GM12878 (cell line): ENCODE measurements around the gene RBBP9. TPM values are rescaled to one million over a fixed set of nuclear protein-coding genes. Genes with fewer than 3 reads are reported as not detected.
"Not testable (repeated sequence)": the region's sequence is repeated elsewhere in the genome, so short reads cannot be mapped to it uniquely, and the experiment has no call there.

Experiments used
- ATAC-seq: fragments of 200-7000 bp; cut with Tn5 transposase; 3 replicates; pipeline ENCODE4 v1.9.1; 2020; ENCODE audit warnings: mild to moderate bottlenecking, moderate library complexity
- BruUV-seq: library from RNA; stranded (reverse); fragments of 400-500 nt; replicated peaks from 2 replicates; lab custom pipeline; 2021; lab: Mats Ljungman, UMichigan
- CTCF ChIA-PET: fragments of 300-600 bp; sonication (Branson Sonifier 250); formaldehyde crosslinking; extraction: SDS; loops from one replicate; lab custom pipeline; 2021; ENCODE audit warnings: inconsistent platforms; lab: Yijun Ruan, JAX
- POLR2A ChIA-PET: fragments of 350-600 bp; formaldehyde crosslinking; extraction: SDS; loops from one replicate; lab custom pipeline; 2021; ENCODE audit warnings: inconsistent platforms; lab: Charles Lee
- RAD21 ChIA-PET: fragments of 300-600 bp; sonication (Branson Sonifier 250); formaldehyde crosslinking; loops from one replicate; lab custom pipeline; 2023; ENCODE audit warnings: antibody characterized with exemption; ENCODE audit not compliant: unreplicated experiment; lab: Charles Lee
- SMC1A ChIA-PET: fragments of 300-600 bp; sonication (Branson Sonifier 250); formaldehyde crosslinking; loops from one replicate; lab custom pipeline; 2023; ENCODE audit not compliant: unreplicated experiment, uncharacterized antibody; lab: Charles Lee
- DNase-seq: peaks from one replicate; pipeline ENCODE4 v3.0.0-alpha.2; 2011; ENCODE audit warnings: low read depth, low spot score
- FAIRE-seq: peaks from 3 replicates; lab custom pipeline; 2011; peaks lifted over from hg19 to GRCh38; lab: Jason Lieb, UNC
- H2AFZ ChIP-seq: 2 replicates; pipeline ENCODE4 v1.6.0; 2011; ENCODE audit warnings: low read depth, low read length, control low read depth; ENCODE audit not compliant: control insufficient read depth
- H3K27ac ChIP-seq: 2 replicates; pipeline ENCODE4 v1.5.1; 2011; ENCODE audit warnings: control low read depth; ENCODE audit not compliant: control insufficient read depth, insufficient read depth
- H3K27me3 ChIP-seq, 2 experiments: replicated peaks in 1 of 2; 2 replicates each; pipeline versions ENCODE4 v1.6.0 to v1.6.1; 2011; ENCODE audit warnings: low read length in 1 of 2; ENCODE audit not compliant: control insufficient read depth in 2 of 2, insufficient read depth in 2 of 2
- H3K36me3 ChIP-seq, 2 experiments: 2 replicates each; pipeline ENCODE4 v1.5.1; 2011; ENCODE audit warnings: low read length in 1 of 2; ENCODE audit not compliant: control insufficient read depth in 2 of 2, insufficient read depth in 2 of 2
- H3K4me1 ChIP-seq: 2 replicates; pipeline ENCODE4 v1.6.1; 2011; ENCODE audit warnings: mild to moderate bottlenecking, low read length, moderate library complexity, mixed read lengths; ENCODE audit not compliant: control insufficient read depth, insufficient read depth
- H3K4me2 ChIP-seq: 2 replicates; pipeline ENCODE4 v1.6.0; 2011; ENCODE audit warnings: control low read depth; ENCODE audit not compliant: control insufficient read depth, insufficient read depth
- H3K4me3 ChIP-seq: fragments of 200-600 bp; sonication (generic); 2 replicates; pipeline ENCODE4 v1.5.1; 2016
- H3K79me2 ChIP-seq: 2 replicates; pipeline ENCODE4 v1.6.0; 2011; ENCODE audit warnings: low read length; ENCODE audit not compliant: control insufficient read depth, insufficient read depth
- H3K9ac ChIP-seq: 2 replicates; pipeline ENCODE4 v1.8.0; 2011; ENCODE audit warnings: low read length, control low read depth, mixed read lengths; ENCODE audit not compliant: control insufficient read depth, insufficient read depth
- H3K9me3 ChIP-seq: replicated peaks from 3 replicates; pipeline ENCODE4 v1.5.1; 2011; ENCODE audit warnings: mild to moderate bottlenecking, low read length; ENCODE audit not compliant: control insufficient read depth, insufficient read depth
- H4K20me1 ChIP-seq: 2 replicates; pipeline ENCODE4 v1.6.0; 2011; ENCODE audit not compliant: control insufficient read depth, insufficient read depth
- BHLHE40 ChIP-seq, 2 experiments: fragments of 450-650 bp in 1 of 2; IDR thresholded peaks; 2 replicates each; pipeline ENCODE4 v1.6.1; 2011 to 2017; ENCODE audit warnings: low read depth in 2 of 2, borderline replicate concordance in 1 of 2, improper control_type of control experiment in 1 of 2, low read length in 1 of 2, mild to moderate bottlenecking in 1 of 2
- CHD2 ChIP-seq: IDR thresholded peaks from 2 replicates; pipeline ENCODE4 v1.6.1; 2011; ENCODE audit warnings: low read depth, low read length, improper control_type of control experiment, borderline replicate concordance
- CHD4 ChIP-seq: fragments of 200-600 bp; sonication (generic); IDR thresholded peaks from 2 replicates; pipeline ENCODE4 v1.6.1; 2016; ENCODE audit warnings: mild to moderate bottlenecking
- ETV6 ChIP-seq, 2 experiments: fragments of 450-650 bp in 1 of 2; IDR thresholded peaks in 1 of 2; conservative IDR thresholded peaks in 1 of 2; 2 replicates each; pipeline ENCODE4 v1.6.1; 2014; ENCODE audit warnings: antibody characterized with exemption in 1 of 2, borderline replicate concordance in 1 of 2, low read depth in 1 of 2, mild to moderate bottlenecking in 1 of 2, moderate library complexity in 1 of 2
- PAX8 ChIP-seq: fragments of 450-650 bp; IDR thresholded peaks from 2 replicates; pipeline ENCODE4 v1.6.1; 2017; ENCODE audit warnings: mild to moderate bottlenecking, moderate library complexity
- PML ChIP-seq: IDR thresholded peaks from 2 replicates; pipeline ENCODE4 v1.6.1; 2012; ENCODE audit warnings: low read length, inconsistent platforms
- SIN3A ChIP-seq: IDR thresholded peaks from 2 replicates; pipeline ENCODE4 v1.6.1; 2012; ENCODE audit warnings: low read depth, low read length, improper control_type of control experiment
- SMARCA5 ChIP-seq: fragments of 450-650 bp; IDR thresholded peaks from 2 replicates; pipeline ENCODE4 v1.6.1; 2017; ENCODE audit warnings: mild to moderate bottlenecking
- TBL1XR1 ChIP-seq: IDR thresholded peaks from 2 replicates; pipeline ENCODE4 v1.6.1; 2012; ENCODE audit warnings: low read depth, low read length, improper control_type of control experiment
- ZSCAN29 ChIP-seq: fragments of 450-650 bp; IDR thresholded peaks from 2 replicates; pipeline ENCODE4 v1.6.1; 2017; ENCODE audit warnings: mild to moderate bottlenecking, moderate library complexity
- WGBS: methylation state at CpG from one replicate; pipeline ENCODE4 v1.1.6; 2016; ENCODE audit warnings: low lambda C conversion rate; ENCODE audit not compliant: insufficient replicate concordance, insufficient coverage; ENCODE audit errors: missing lambda C conversion rate; 5-methylcytosine and 5-hydroxymethylcytosine counted together
- in situ Hi-C: fragments of 300-500 bp; cut with MboI; formaldehyde crosslinking; loops from 9 replicates; pipeline ENCODE4 v1.14.3; 2018; ENCODE audit warnings: mixed read lengths
- intact Hi-C: fragments of 100-400 bp; cut with micrococcal nuclease; formaldehyde crosslinking; loops from one replicate; pipeline ENCODE4 v1.14.2; 2022; ENCODE audit not compliant: unreplicated experiment
- polyA plus RNA-seq, 11 experiments: library from polyadenylated mRNA; depleted of rRNA in 4 of 11; unstranded in 6 of 11; stranded (reverse) in 5 of 11; fragments of >200 nt; fragmentation: Nextera tagmentation in 4 of 11; fragmentation: Illumina TruSeq in 1 of 11; extraction: Ambion mirVana in 4 of 11; extraction: Trizol in 1 of 11; gene quantifications; 1 replicate in 1 of 11; 2 replicates in 10 of 11; pipeline versions ENCODE4 v1.2.1 to v1.2.3, GENCODE V29; 2011 to 2016; ENCODE audit warnings: inconsistent platforms in 2 of 11, missing spikeins in 2 of 11, low read depth in 1 of 11
- total RNA-seq, 4 experiments: library from RNA; depleted of rRNA in 3 of 4; stranded (reverse); fragments of >200 nt in 3 of 4; fragmentation: Illumina TruSeq in 1 of 4; extraction: Trizol in 1 of 4; gene quantifications; 2 replicates each; pipeline versions ENCODE4 v1.2.1 to v1.2.3, GENCODE V29; 2013 to 2021
- TF ChIP-seq, protein P1 (sequence below), 3 experiments: IDR thresholded peaks in 2 of 3; conservative IDR thresholded peaks in 1 of 3; 2 replicates each; pipeline ENCODE4 v1.5.1; 2011; ENCODE audit warnings: low read depth in 3 of 3, low read length in 3 of 3, mild to moderate bottlenecking in 3 of 3, control low read depth in 2 of 3, moderate library complexity in 2 of 3, inconsistent platforms in 1 of 3, mixed read lengths in 1 of 3; ENCODE audit not compliant: control insufficient read depth in 2 of 3, insufficient read depth in 1 of 3; ENCODE audit errors: extremely low read depth in 1 of 3

The RBBP9 gene
- total and polyA plus RNA-seq, 10 of the 15 experiments (the other 5 are each of a cell fraction or from before 2014, with no cell fraction given), result 7.1 to 34.1 (median 16.0) TPM

DNA sequence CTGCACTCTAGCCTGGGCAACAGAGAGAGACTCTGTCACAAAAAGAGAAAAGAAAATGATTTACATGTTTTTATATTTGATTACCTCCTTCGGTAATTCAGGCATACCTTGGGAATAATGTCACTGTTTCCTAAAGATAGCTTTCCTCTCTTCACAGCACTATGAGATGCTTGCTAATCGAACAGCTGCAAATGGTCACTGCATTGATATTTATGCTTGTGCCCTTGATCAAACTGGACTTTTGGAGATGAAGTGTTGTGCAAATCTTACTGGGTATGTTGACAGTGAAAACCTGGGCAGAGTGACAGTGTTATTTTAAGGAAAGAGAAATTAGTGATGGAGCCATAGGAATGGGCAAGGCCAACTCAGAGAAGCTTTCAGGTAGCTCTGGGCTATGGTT lies 30.3 kb upstream of the RBBP9 start:
- RAD21 ChIA-PET, result no interaction called here
- DNase-seq, result no peak

DNA sequence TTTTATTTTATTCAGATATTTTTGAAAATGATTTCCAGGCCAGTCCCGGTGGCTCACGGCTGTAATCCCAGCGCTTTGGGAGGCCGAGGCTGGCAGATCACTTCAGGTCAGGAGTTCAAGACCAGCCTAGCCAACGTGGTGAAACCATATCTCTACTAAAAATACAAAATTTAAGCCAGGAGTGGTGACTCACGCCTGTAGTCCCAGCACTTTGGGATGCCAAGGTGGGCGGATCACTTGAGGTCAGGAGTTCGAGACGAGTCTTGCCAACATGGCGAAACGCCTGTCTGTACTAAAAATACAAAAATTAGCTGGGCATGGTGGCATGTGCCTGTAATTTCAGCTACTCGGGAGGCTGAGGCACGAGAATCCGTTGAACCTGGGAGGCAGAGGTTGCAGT lies 29.7 kb upstream of the RBBP9 start:
- ATAC-seq, POLR2A ChIA-PET, FAIRE-seq, SMC1A ChIA-PET, H3K27ac ChIP-seq, H3K4me2 ChIP-seq, H3K4me1 ChIP-seq, DNase-seq, in situ Hi-C loops, RAD21 ChIA-PET, BruUV-seq, H3K79me2 ChIP-seq, H3K9ac ChIP-seq, H3K27me3 ChIP-seq, intact Hi-C loops, H3K4me3 ChIP-seq, H3K9me3 ChIP-seq, H2AFZ ChIP-seq, H4K20me1 ChIP-seq: not testable (repeated sequence)
- CTCF ChIA-PET, result interaction anchor here (1.7 kb wide), 1 partner anchor 20 kb away, joined by 3 read pairs; no protein-coding TSS in a partner anchor
- H3K36me3 ChIP-seq, result peaks cover 20 to 36% of the 10 kb centered on the region in 2 experiments
- 85% methylated on average over 14 of the region's 14 CpGs for WGBS

More for the DNA sequence above, 30.3 kb upstream of the RBBP9 start:
- WGBS, result 100% methylated on average over 2 of the region's 2 CpGs
- no peak overlapping the region for H2AFZ ChIP-seq
- no peaks in the 10 kb centered on the region for H3K4me1 ChIP-seq
- H3K36me3 ChIP-seq, result peaks cover 20 to 36% of the 10 kb centered on the region in 2 experiments
- no peaks in the 10 kb centered on the region for H3K27me3 ChIP-seq
- SMC1A ChIA-PET, result interaction anchor here (1.0 to 1.2 kb wide), 2 partner anchors 20 to 36 kb away, joined by 3 to 4 read pairs; no protein-coding TSS in a partner anchor
- no peak overlapping the region for H3K4me3 ChIP-seq
- ATAC-seq, result no peak
- BruUV-seq, result no TSS peak
- intact Hi-C loops (no loop called here), in situ Hi-C loops (no loop called here)
- no peaks in the 10 kb centered on the region for H3K79me2 ChIP-seq
- POLR2A ChIA-PET, result interaction anchor here (0.6 kb wide), 1 partner anchor 43 kb away, joined by 5 read pairs; no protein-coding TSS in a partner anchor
- TF ChIP-seq BHLHE40 (IDR thresholded peaks at IDR 0.05; ENCODE audit: borderline replicate concordance in 1 of 2, low read depth in 2 of 2, low read length in 1 of 2), result no peak
- no peak for TF ChIP-seq SMARCA5
- TF ChIP-seq, protein P1, sequence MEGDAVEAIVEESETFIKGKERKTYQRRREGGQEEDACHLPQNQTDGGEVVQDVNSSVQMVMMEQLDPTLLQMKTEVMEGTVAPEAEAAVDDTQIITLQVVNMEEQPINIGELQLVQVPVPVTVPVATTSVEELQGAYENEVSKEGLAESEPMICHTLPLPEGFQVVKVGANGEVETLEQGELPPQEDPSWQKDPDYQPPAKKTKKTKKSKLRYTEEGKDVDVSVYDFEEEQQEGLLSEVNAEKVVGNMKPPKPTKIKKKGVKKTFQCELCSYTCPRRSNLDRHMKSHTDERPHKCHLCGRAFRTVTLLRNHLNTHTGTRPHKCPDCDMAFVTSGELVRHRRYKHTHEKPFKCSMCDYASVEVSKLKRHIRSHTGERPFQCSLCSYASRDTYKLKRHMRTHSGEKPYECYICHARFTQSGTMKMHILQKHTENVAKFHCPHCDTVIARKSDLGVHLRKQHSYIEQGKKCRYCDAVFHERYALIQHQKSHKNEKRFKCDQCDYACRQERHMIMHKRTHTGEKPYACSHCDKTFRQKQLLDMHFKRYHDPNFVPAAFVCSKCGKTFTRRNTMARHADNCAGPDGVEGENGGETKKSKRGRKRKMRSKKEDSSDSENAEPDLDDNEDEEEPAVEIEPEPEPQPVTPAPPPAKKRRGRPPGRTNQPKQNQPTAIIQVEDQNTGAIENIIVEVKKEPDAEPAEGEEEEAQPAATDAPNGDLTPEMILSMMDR (IDR thresholded peaks at IDR 0.05 in 2 of 3, conservative IDR thresholded peaks at IDR 0.05 in 1 of 3; ENCODE audit: control insufficient read depth in 2 of 3, extremely low read depth in 1 of 3, insufficient read depth in 1 of 3, low read depth in 3 of 3, low read length in 3 of 3), result no peak
- TF ChIP-seq ETV6 (conservative IDR thresholded peaks at IDR 0.05 in 1 of 2, IDR thresholded peaks at IDR 0.05 in 1 of 2; ENCODE audit: borderline replicate concordance in 1 of 2, low read depth in 1 of 2), result no peak
- no peak for TF ChIP-seq CHD2
- TF ChIP-seq TBL1XR1, result no peak
- TF ChIP-seq PML, result no peak
- TF ChIP-seq ZSCAN29, result no peak
- no peak for TF ChIP-seq PAX8
- TF ChIP-seq SIN3A, result no peak
- no peak for TF ChIP-seq CHD4
- TF ChIP-seq, all 136 proteins: peak for 0
- H3K27ac ChIP-seq, result no peak overlapping the region
- FAIRE-seq, result no peak
- CTCF ChIA-PET, result interaction anchor here (1.7 kb wide), 1 partner anchor 21 kb away, joined by 3 read pairs; no protein-coding TSS in a partner anchor
- H3K9ac ChIP-seq, result no peak overlapping the region
- H4K20me1 ChIP-seq, result no peaks in the 10 kb centered on the region
- no peak overlapping the region for H3K4me2 ChIP-seq
- H3K9me3 ChIP-seq, result no peaks in the 10 kb centered on the region
